Skeletal muscle satellite cell (primary cell): ENCODE results near the gene IL17C.

Source experiments
- H3K27me3 ChIP-seq: 2 replicates; pipeline ENCODE4 v1.7.0; 2013; ENCODE audit warnings: low read length; ENCODE audit not compliant: control insufficient read depth, insufficient read depth
- H3K36me3 ChIP-seq: 2 replicates; pipeline ENCODE4 v1.7.0; 2013; ENCODE audit warnings: mild to moderate bottlenecking, control low read depth, low read length; ENCODE audit not compliant: insufficient read depth
- H3K4me1 ChIP-seq: 2 replicates; pipeline ENCODE4 v1.7.0; 2013; ENCODE audit warnings: low read length; ENCODE audit not compliant: control insufficient read depth, insufficient read depth
- H3K4me2 ChIP-seq: 2 replicates; pipeline ENCODE4 v1.7.0; 2013; ENCODE audit warnings: mild to moderate bottlenecking, low read length
- H3K4me3 ChIP-seq: 2 replicates; pipeline ENCODE4 v1.7.0; 2013; ENCODE audit warnings: low read length
- H3K9ac ChIP-seq: 2 replicates; pipeline ENCODE4 v1.7.0; 2013; ENCODE audit warnings: mild to moderate bottlenecking, low read depth, low read length, moderate library complexity
- H3K9me3 ChIP-seq: replicated peaks from 2 replicates; pipeline ENCODE4 v1.7.0; 2013; ENCODE audit warnings: mild to moderate bottlenecking, control low read depth, low read length

IL17C gene

DNA sequence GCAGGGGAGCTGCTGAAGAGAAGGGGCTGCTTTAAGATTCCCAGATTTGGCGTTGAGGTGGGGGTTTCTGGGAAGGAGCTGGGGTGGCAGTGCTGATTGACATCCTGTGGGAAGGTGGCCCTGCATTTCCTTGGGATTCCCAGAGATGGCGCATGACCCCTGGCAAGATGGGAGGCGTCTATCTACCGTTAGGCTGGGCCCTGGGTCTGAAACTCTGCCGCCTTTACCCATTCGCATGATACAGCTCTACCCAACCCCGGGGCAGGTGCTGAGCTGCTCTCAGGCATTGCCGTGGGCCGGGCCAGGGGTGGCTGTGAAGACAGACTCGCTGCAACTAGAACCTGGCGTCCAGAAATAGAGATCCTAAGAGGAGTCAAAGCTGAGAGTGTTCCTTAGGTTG lies 34.4 kb downstream of the IL17C start:
- Histone ChIP-seq H3K4me1 (peaks cover 2% of the 10 kb centered on the region), H3K4me3 (no peak overlapping the region), H3K27me3 (peaks cover 17% of the 10 kb centered on the region), H3K36me3 (peaks cover 3% of the 10 kb centered on the region), H3K9ac (no peak overlapping the region), H3K9me3 (no peaks in the 10 kb centered on the region), H3K4me2 (no peak overlapping the region)

DNA sequence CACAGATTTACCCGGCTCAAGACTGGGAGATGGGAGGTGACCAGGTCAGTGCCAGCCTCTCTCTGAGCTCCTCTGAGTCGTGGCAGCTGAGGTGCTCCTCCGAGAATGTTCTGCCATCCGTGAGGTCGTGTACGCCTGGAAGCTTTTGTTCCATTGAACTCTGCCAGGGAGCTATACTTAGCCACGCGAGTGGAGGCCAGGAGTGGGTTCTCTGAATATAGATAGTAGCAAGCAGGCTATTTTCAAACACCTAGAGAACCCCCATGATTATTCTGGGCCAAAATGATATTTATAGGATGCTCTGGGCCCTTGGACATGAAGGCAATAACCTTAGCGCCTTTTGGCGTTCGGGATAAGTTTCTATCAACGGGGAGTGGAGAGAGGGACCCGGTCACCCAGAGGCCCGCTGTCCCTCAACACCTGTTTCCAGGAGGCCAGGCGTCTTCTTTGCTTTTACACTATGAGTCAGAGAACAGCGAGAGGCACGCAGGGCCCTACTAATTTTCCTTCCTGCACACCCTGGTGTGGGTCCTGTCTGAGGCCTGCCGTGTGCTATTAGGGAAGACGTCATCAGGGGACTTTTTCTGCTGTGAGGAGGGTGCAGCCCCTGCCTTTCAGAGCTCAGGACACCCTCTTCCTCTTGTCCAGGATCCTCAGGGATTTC lies 35.5 kb downstream of the IL17C start:
- no peak overlapping the region for H3K4me2 ChIP-seq
- H3K27me3 ChIP-seq: peaks cover 28% of the 10 kb centered on the region
- H3K4me3 ChIP-seq: no peak overlapping the region
- no peaks in the 10 kb centered on the region for H3K9me3 ChIP-seq
- H3K4me1 ChIP-seq: peaks cover 5% of the 10 kb centered on the region
- no peak overlapping the region for H3K9ac ChIP-seq
- peaks cover 3% of the 10 kb centered on the region for H3K36me3 ChIP-seq

DNA sequence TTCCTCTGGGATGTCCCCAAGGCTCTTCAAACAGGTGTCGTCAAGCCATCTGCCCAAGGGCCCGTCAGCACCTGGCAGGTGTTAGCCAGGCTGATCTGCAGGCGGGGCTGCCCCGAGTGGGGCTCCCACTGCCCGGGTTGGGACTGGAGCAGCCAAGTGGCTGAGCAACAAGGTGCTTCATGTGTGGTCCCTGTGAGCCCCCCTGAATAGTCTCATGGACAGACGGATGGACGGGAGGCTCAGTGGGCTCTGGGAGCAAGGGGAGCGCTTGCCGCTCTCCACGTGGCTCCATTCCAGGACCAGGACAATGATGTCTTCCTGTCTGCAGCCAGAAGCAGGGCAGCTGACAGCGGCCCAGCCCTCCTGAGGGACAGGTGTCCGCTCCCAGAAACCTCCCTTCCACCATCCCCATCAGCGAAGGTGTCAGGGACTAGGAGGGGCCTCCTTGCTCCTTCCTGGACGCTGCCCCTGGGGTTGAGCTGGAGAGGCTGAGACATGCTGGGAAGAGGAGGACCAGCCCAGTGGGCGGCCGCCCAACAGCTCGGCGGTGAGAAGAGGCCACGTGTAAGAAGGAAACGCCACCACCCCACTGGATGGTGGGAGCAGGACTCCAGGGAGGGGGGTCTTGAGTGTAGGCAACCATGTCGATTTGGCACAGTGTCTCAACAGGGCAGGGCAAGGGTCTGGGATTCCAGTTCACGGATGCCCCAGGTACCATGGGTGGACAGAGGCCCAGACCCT lies 38.3 kb downstream of the IL17C start:
- Histone ChIP-seq H3K4me2 (no peak overlapping the region), H3K27me3 (peaks cover 36% of the 10 kb centered on the region), H3K4me1 (peaks cover 6% of the 10 kb centered on the region), H3K9ac (no peak overlapping the region), H3K9me3 (no peaks in the 10 kb centered on the region), H3K4me3 (no peak overlapping the region), H3K36me3 (peaks cover 3% of the 10 kb centered on the region)

DNA sequence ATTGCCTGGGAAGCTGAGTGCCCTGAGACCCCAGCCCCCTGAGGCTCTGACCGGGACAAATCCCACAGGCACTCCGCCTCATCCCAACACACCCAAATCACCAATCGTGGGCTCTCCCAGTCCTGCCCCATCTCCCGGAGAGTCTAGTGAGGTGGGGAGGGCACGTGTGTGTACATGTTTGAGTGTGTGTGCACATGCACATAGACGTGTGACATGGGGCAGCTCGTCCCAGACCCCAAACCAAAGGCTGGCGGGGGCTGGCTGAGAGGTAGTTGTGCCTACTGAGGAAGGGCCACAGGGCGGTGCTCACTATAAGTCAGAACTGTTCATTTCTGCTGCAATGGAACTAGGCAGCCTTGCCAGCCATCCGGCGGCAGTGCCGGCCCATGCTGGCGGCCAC lies 39.3 kb downstream of the IL17C start:
- H3K27me3 ChIP-seq: peaks cover 43% of the 10 kb centered on the region
- H3K36me3 ChIP-seq: peaks cover 3% of the 10 kb centered on the region
- H3K9me3 ChIP-seq: no peaks in the 10 kb centered on the region
- H3K4me1 ChIP-seq: peaks cover 13% of the 10 kb centered on the region
- no peak overlapping the region for H3K9ac ChIP-seq
- peak overlapping the region; percentile 37 for H3K4me2 ChIP-seq
- no peak overlapping the region for H3K4me3 ChIP-seq

DNA sequence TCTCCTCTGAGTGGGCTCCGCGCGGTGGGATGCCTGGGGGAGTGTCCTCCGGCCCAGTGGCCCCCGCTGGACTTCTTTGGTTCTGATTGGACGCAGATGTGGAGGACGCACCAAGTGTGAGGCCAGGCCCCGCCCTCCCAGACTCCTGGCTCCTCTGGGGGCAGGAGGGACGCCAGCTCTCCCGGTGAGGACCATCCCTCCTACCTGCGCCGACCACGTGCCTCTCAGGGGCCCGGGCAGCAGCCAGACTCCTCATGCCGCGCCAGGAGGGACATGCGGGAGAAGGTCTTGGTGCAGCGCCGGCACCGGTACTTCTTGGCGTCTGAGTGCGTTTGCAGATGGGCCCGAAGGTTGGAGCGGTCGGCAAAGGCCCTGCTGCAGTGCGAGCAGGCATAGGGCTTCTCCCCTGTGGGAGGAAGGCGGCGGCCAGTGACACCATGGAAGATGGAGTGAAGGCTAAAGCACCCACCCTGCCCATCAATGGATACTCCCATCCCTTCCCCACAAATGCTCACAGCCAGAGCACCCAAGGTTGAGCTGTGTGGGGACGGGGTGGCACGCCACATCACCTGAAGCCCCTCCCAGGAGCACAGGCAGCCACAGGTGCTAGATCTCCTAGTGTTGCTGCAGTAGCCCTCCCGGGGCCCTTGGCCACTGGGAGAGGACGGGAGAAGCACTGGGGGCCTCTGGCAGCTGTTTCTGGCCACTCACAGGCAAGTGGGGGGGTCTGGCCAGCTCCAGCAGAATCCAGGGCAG lies 40.0 kb downstream of the IL17C start:
- peaks cover 43% of the 10 kb centered on the region for H3K27me3 ChIP-seq

DNA sequence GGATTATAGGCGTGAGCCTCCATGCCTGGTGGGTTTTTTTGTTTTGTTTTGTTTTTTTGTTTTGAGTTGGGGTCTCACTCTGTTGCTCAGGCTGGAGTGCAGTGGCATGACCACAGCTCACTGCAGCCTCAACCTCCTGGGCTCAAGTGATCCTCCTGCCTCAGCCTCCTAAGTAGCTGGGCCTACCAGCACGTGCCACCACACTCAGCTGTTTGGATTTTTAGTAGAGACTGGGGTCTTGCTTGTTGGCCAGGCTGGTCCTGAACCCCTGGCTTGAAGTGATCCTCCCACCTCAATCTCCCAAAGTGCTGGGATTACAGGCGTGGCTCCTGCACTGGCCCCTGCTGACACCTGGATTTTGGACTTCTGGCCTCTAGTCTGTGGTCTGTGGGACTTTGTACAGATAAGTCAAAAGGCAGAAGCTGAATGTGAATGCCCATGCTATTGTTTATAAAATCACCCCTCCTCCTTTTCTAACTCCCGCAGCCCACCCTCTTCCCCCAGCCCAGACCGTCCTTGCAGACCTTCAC lies 42.2 kb downstream of the IL17C start:
- Histone ChIP-seq H3K4me1 (peaks cover 22% of the 10 kb centered on the region), H3K27me3 (peaks cover 53% of the 10 kb centered on the region), H3K9me3 (no peaks in the 10 kb centered on the region), H3K9ac (no peak overlapping the region), H3K4me2 (no peak overlapping the region), H3K4me3 (no peak overlapping the region), H3K36me3 (no peaks in the 10 kb centered on the region)

More for the DNA sequence above, 40.0 kb downstream of the IL17C start:
- Histone ChIP-seq H3K9me3 (no peaks in the 10 kb centered on the region), H3K4me2 (peak overlapping the region; percentile 37), H3K4me1 (peaks cover 13% of the 10 kb centered on the region), H3K9ac (no peak overlapping the region), H3K36me3 (peaks cover 3% of the 10 kb centered on the region), H3K4me3 (no peak overlapping the region)

DNA sequence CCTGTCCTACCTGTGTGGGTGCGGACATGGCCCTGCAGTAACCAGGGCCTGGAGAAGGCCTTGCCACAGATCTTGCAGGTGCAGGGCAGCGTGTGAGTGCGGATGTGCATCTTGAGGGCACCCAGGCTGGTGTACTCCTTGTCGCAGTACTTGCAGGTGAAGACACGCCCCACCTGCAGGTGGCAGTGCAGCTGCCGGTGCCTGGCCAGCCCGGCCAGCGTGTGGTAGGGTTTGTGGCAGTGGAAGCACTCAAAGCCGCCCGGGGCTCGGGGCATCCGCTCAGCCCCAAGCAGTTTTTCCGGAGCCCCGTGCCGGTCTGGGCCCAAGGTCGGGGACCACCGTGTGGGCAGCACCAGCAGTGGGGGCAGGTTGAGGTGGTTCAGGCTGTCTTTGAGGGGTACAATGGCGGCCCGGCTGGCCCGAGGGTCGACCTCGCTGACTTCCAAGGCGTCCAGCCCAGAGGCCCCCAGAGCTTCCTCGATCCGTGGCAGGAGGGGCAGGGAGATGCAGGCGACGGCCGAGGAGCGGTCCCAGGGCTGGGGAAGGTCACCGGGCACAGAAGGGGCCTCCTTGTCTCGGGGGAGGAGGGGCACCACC lies 42.8 kb downstream of the IL17C start:
- H3K9ac ChIP-seq: no peak overlapping the region
- no peaks in the 10 kb centered on the region for H3K36me3 ChIP-seq
- H3K4me3 ChIP-seq: no peak overlapping the region
- no peaks in the 10 kb centered on the region for H3K9me3 ChIP-seq
- peaks cover 54% of the 10 kb centered on the region for H3K27me3 ChIP-seq
- peaks cover 28% of the 10 kb centered on the region for H3K4me1 ChIP-seq
- no peak overlapping the region for H3K4me2 ChIP-seq

DNA sequence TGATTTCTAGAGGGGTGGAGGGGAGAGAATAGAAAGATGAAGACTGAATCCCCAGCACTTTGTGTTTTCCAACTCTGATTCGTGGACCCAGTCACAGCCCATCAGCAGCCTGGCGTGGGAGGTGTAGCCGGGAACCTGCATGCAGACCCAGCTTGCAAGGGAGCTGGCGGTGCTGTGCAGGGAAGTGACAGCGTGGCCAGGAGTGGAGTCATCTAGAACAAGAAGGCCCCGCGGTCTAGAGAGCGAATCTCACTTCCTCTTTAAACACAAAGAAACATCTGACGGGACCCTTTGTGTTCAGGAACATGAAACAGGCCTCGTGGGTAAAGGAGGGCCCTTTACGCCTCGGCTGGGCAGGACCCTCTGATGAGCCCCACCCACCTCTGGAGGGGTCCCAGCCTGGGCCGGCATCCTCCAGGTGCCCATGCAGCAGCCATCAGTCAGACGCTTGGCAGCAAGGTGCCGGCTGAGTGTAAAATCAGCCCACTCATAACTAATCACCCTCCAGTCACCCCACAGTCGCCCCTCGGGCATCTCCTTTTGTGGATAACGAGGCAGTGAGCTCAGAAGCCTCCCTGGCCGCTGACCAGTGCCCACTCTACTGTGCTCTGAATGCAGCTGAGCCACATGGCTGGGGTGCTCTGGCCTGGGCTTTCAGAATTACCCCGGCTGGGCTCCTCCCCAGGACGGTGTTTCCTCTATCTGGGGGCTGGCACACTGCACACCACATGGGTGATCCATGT lies 43.5 kb downstream of the IL17C start:
- Histone ChIP-seq H3K4me1 (peaks cover 33% of the 10 kb centered on the region), H3K4me3 (no peak overlapping the region), H3K36me3 (no peaks in the 10 kb centered on the region), H3K4me2 (no peak overlapping the region), H3K9ac (no peak overlapping the region), H3K9me3 (no peaks in the 10 kb centered on the region), H3K27me3 (peaks cover 47% of the 10 kb centered on the region)

DNA sequence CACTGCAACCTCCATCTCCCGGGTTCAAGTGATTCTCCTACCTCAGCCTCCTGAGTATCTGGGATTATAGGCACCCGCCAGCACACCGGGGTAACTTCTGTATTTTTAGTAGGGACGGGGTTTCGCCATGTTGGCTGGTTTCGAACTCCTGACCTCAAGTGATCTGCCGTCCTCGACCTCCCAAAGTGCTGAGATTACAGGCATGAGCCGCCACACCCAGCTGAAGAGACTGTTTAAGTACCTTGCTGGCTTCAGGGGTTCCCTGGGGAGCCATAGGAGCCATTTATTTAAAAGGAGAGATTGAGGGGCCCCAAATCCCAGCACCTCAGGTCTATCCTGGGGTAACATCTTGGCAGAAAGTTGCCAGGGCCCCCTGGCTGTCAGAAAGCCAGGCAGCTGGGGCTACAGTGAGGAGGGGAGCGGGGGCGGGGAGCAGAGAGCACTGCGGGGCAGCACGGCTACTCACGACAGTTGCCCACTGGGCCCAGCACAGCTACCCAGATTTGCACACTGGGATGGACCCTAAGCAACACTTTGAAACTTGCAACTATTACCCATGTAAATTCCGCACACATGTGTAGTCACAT lies 46.3 kb downstream of the IL17C start:
- Histone ChIP-seq H3K4me3 (no peak overlapping the region), H3K9ac (no peak overlapping the region), H3K27me3 (peaks cover 41% of the 10 kb centered on the region), H3K4me1 (peaks cover 29% of the 10 kb centered on the region), H3K4me2 (no peak overlapping the region), H3K9me3 (no peaks in the 10 kb centered on the region), H3K36me3 (no peaks in the 10 kb centered on the region)

DNA sequence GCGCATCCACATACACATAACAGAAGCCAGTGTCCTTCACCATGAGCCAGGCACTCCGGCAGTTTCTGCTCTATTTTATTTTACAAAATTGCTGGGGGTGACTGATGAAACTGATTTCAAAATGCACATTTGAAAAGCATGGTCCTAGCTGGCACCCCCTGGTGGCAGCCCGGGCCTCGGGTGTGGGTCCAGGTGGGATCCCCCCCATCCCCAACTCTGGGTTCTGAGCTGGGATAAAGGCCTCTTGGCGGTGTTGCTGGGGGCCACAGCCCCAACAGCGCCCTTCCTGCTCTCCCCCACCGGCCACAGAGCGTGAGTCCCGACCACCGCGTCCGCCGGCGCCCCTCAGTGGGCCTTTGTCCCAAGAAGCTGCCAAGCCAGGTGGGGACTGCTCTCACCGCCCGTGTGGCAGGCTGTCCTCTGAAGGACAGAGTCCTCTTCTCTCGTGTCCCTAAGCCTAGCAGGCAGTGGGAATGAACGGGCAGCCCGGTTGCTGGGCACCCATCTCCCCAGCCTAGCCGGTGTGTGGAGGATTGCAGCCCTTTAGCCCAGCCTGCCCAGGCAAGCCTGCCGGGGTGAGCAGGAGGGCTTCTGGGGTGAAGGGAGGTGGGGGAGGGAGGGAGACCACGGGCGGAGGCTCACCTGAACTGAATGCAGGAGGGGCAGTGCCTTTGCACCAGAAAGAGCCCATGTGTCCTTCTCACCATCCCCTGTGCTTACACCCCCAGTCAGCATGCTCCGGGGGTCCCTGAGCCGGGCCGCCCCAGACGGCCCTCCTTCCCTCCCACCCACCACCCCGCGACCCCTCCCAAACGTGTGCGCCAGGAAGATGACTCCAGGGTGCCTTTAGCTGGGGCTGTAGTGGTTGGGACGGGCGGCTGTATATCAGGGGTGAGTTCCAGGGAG lies 47.0 kb downstream of the IL17C start:
- H3K36me3 ChIP-seq: no peaks in the 10 kb centered on the region
- peaks cover 29% of the 10 kb centered on the region for H3K4me1 ChIP-seq
- peaks cover 45% of the 10 kb centered on the region for H3K27me3 ChIP-seq
- H3K4me2 ChIP-seq: peak overlapping the region; percentile 93
- peak overlapping the region; percentile 66 for H3K4me3 ChIP-seq
- no peaks in the 10 kb centered on the region for H3K9me3 ChIP-seq
- H3K9ac ChIP-seq: no peak overlapping the region
